Thyroid gland (tissue), 4 donors: Measurements from ENCODE around the gene SBDS. TPM values are rescaled to one million over a fixed set of nuclear protein-coding genes. Genes with fewer than 3 reads are reported as not detected.

ENCODE experiments used
- DNase-seq, 2 donors: peaks; one replicate each; pipeline ENCODE4 v3.0.0-alpha.2; 2019
- H3K27ac ChIP-seq, 3 donors: fragments of 200-600 bp; sonication (generic); 1 replicate in 2 of 3; 2 replicates in 1 of 3; pipeline ENCODE4 v1.5.1; 2016 to 2019; ENCODE audit warnings: mild to moderate bottlenecking in 1 of 3, moderate library complexity in 1 of 3
- H3K27me3 ChIP-seq: fragments of 200-600 bp; sonication (generic); one replicate; pipeline ENCODE4 v1.5.1; 2019
- H3K36me3 ChIP-seq, 2 donors: fragments of 200-600 bp; sonication (generic); one replicate each; pipeline ENCODE4 v1.5.1; 2016 to 2019
- H3K4me1 ChIP-seq, 2 donors: fragments of 200-600 bp; sonication (generic); one replicate each; pipeline ENCODE4 v1.5.1; 2017 to 2019
- H3K4me3 ChIP-seq, 3 donors: fragments of 200-600 bp; sonication (generic); replicated peaks in 1 of 3; 1 replicate in 2 of 3; 2 replicates in 1 of 3; pipeline ENCODE4 v1.5.1; 2016; ENCODE audit warnings: mild to moderate bottlenecking in 1 of 3
- H3K9me3 ChIP-seq: fragments of 200-600 bp; sonication (generic); one replicate; pipeline ENCODE4 v1.5.1; 2017
- POLR2A ChIP-seq, 2 donors: fragments of 450-650 bp; IDR thresholded peaks; one replicate each; pipeline ENCODE4 v1.6.1; 2017; ENCODE audit warnings: antibody characterized with exemption in 2 of 2, mild to moderate bottlenecking in 2 of 2, moderate library complexity in 1 of 2
- WGBS, 2 donors: methylation state at CpG; one replicate each; pipeline ENCODE4 v1.1.5; 2017; 5-methylcytosine and 5-hydroxymethylcytosine counted together
- intact Hi-C: fragments of 100-400 bp; cut with DNase I; formaldehyde crosslinking; loops from one replicate; pipeline ENCODE4 v1.15.1; 2023
- total RNA-seq, 4 donors: library from RNA; depleted of rRNA; stranded (reverse); fragments of >200 nt; gene quantifications; one replicate each; pipeline ENCODE4 v1.2.3, GENCODE V29; 2016
- TF ChIP-seq, protein P1 (sequence below), 6 experiments: fragments of 200-600 bp in 3 of 6; fragments of 450-650 bp in 3 of 6; sonication (generic) in 3 of 6; IDR thresholded peaks; one replicate each; pipeline ENCODE4 v1.5.1; 2016 to 2019; ENCODE audit warnings: antibody characterized with exemption in 6 of 6, mild to moderate bottlenecking in 2 of 6, inconsistent platforms in 1 of 6, moderate library complexity in 1 of 6

The SBDS gene
- total RNA-seq, 4 donors from 2014 or later: 91.7 to 157 (median 115) TPM

DNA sequence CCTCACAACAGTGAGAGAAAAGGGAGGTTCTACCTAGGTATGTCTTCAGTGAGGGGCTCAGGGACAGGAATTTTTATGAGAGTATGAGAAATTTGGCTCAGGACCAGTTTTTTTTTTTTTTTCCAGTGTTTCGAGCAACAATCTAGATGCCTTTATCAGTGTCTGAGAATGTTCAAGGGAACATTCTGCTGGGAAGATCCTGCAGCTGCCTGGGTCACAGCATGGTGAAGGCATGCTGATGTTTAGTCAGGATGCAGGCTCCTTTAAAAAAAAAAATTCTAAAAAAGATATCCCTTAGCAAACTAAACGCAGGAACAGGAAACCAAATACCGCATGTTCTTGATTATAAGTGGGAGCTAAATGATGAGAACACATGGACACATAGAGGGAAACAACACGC, 31.0 kb downstream of the SBDS start:
- H3K9me3 ChIP-seq: no peaks in the 10 kb centered on the region
- no peak overlapping the region for H3K27ac ChIP-seq
- no peaks in the 10 kb centered on the region for H3K27me3 ChIP-seq
- 58 to 72% methylated on average over 4 of the region's 4 CpGs for WGBS, 2 donors
- no peaks in the 10 kb centered on the region for H3K36me3 ChIP-seq
- TF ChIP-seq POLR2A (IDR thresholded peaks at IDR 0.05): no peak
- TF ChIP-seq, protein P1, sequence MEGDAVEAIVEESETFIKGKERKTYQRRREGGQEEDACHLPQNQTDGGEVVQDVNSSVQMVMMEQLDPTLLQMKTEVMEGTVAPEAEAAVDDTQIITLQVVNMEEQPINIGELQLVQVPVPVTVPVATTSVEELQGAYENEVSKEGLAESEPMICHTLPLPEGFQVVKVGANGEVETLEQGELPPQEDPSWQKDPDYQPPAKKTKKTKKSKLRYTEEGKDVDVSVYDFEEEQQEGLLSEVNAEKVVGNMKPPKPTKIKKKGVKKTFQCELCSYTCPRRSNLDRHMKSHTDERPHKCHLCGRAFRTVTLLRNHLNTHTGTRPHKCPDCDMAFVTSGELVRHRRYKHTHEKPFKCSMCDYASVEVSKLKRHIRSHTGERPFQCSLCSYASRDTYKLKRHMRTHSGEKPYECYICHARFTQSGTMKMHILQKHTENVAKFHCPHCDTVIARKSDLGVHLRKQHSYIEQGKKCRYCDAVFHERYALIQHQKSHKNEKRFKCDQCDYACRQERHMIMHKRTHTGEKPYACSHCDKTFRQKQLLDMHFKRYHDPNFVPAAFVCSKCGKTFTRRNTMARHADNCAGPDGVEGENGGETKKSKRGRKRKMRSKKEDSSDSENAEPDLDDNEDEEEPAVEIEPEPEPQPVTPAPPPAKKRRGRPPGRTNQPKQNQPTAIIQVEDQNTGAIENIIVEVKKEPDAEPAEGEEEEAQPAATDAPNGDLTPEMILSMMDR (IDR thresholded peaks at IDR 0.05): no peak
- intact Hi-C loops: no loop called here
- H3K4me3 ChIP-seq: no peak overlapping the region
- no peaks in the 10 kb centered on the region for H3K4me1 ChIP-seq
- no peak for DNase-seq

DNA sequence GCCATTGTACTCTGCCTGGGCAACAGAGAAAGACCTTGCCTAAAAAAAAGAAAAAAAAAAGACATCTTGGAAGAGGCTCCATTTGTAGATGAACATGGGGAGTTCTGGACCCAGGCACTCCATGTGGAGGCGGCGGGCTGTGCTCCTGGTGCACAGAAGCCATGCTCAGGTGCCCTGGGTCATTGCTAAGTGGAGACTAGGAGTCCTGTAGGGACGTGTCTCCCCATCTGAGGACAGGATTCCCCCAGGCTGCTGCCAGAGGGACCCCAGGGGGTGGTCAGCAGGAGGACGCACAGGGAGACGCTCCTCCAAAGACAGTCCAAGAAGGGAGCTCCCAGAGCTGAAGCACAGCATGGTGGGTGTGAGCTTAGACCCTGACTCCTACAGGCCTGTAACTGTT, 34.3 kb downstream of the SBDS start:
- WGBS, 2 donors: 94 to 98% methylated on average over 4 to 5 of the region's 5 CpGs
- no peak for TF ChIP-seq POLR2A (IDR thresholded peaks at IDR 0.05)
- TF ChIP-seq, protein P1 (IDR thresholded peaks at IDR 0.05): no peak
- Histone ChIP-seq H3K4me3 (no peak overlapping the region), H3K4me1 (no peaks in the 10 kb centered on the region), H3K36me3 (peaks cover 9 to 18% of the 10 kb centered on the region in 2 donors), H3K9me3 (no peaks in the 10 kb centered on the region), H3K27me3 (no peaks in the 10 kb centered on the region), H3K27ac (no peak overlapping the region)
- DNase-seq: no peak
- intact Hi-C loops: no loop called here

DNA sequence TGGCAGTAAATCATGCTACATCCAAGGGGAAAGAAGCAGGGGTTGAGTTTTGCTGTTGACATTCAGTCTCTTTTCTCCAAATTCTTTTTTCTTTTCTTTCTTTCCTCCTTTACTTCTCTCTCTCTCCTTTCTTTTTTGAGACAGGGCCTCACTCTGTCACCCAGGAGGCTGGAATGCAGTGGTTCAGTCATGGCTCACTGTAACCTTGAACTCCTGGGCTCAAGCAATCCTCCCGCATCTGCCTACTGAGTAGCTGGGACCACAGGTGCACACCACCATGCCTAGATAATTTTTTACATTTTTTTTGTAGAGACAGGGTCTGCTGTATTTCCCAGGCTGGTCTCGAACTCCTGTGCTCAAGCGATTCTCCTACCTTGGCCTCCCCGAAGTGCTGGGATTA, 35.2 kb downstream of the SBDS start:
- H3K4me3 ChIP-seq: no peak overlapping the region
- H3K27me3 ChIP-seq: no peaks in the 10 kb centered on the region
- H3K9me3 ChIP-seq: no peaks in the 10 kb centered on the region
- TF ChIP-seq, protein P1 (IDR thresholded peaks at IDR 0.05): no peak
- no peak for TF ChIP-seq POLR2A (IDR thresholded peaks at IDR 0.05)
- no peaks in the 10 kb centered on the region for H3K4me1 ChIP-seq
- no peak overlapping the region for H3K27ac ChIP-seq
- no peak for DNase-seq
- WGBS, 2 donors: 98 to 99% methylated on average over 4 of the region's 4 CpGs
- intact Hi-C loops: no loop called here
- peaks cover 16 to 27% of the 10 kb centered on the region in 2 donors for H3K36me3 ChIP-seq

DNA sequence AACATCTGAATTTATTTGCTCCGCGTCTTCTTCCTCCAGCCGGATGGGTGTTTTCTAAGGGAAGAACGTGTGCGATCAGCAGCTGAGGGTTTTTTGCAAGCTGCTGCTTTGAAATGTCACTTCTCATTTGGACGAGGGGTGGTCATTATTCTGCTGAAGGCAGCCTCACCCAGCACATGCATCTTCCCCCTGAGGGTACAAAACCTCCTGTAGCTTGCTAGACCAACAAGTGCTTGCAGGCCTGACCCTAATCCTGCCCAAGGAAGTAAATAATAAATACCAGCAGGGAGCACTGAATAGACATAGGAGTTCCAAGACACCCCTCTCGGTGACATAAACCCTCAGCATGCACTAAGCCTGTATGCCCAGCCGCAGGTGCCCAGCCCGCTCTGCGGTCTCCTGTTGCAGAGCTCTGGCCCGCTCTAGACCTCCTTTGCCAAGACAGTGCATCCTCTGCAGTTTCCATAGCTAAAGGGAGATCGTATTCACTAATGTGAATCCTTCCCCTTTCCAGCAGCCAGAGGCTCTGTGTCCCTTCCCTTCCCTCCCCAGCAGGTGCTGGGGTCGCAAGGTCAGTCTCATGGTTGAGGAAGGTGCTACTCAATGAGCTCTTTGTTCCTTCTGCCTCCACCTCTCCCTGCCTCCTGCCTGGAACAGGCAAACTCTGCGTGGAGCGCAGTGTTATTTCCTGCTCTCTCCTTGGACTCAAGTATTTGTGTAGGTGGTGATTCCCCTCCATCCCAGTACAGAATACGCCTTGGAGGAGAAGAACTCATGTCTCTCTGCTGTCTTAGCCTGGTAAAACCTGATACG, 36.6 kb downstream of the SBDS start:
- no peak overlapping the region for H3K4me3 ChIP-seq
- intact Hi-C loops: no loop called here
- TF ChIP-seq POLR2A (IDR thresholded peaks at IDR 0.05): no peak
- TF ChIP-seq, protein P1 (IDR thresholded peaks at IDR 0.05): no peak
- H3K27ac ChIP-seq: no peak overlapping the region
- H3K27me3 ChIP-seq: no peaks in the 10 kb centered on the region
- peaks cover 23 to 36% of the 10 kb centered on the region in 2 donors for H3K36me3 ChIP-seq
- no peaks in the 10 kb centered on the region for H3K4me1 ChIP-seq
- H3K9me3 ChIP-seq: no peaks in the 10 kb centered on the region
- no peak for DNase-seq
- WGBS, 2 donors: 94 to 95% methylated on average over 17 of the region's 17 CpGs

DNA sequence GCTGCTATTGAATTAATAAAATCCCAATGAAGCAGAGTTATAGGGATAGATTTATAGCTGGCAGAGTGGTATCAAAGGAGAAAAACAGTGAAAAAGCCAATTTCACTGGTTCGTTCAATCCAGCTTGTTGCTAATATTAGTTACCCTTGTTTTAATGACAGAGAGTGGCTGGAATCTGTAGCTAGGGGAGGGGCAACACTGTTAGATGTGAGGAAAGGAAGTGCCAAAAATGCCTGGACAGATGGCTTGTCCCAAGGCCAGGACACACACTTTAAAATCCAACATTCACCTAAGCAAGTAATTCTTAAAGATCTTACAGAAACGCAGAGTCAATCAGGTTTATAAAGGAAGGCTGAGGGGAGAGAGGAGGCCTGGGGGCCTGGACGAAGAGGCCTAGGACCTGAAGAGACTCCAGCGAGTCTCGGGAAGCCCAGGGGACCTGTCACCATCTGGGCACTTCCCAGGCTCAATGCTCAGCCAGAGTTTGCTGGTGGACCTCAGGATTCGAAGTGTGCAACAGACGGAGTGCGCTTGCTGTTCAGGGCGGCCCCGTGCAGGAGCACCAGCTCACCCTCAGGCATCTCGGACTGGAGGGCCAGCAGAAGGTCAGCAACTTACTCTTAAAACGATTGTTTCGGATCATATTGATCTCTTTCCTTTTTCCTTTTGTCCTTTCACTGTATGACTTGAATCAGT, 37.6 kb downstream of the SBDS start:
- no peaks in the 10 kb centered on the region for H3K9me3 ChIP-seq
- H3K4me1 ChIP-seq: no peaks in the 10 kb centered on the region
- no peak for DNase-seq
- TF ChIP-seq POLR2A (IDR thresholded peaks at IDR 0.05): no peak
- TF ChIP-seq, protein P1 (IDR thresholded peaks at IDR 0.05): no peak
- H3K36me3 ChIP-seq: peaks cover 33 to 45% of the 10 kb centered on the region in 2 donors
- 89 to 92% methylated on average over 13 of the region's 13 CpGs for WGBS, 2 donors
- intact Hi-C loops: no loop called here
- no peak overlapping the region for H3K27ac ChIP-seq
- no peak overlapping the region for H3K4me3 ChIP-seq
- H3K27me3 ChIP-seq: no peaks in the 10 kb centered on the region
